HG03135 (cell line): ENCODE measurements around the gene CCHCR1.
"Not testable (repeated sequence)": the region's sequence is repeated elsewhere in the genome, so short reads cannot be mapped to it uniquely, and the experiment has no call there.

Source experiments
- ATAC-seq: cut with Tn5 transposase; IDR thresholded peaks from one replicate; pipeline ENCODE4 v1.9.1; 2021; ENCODE audit warnings: mild to moderate bottlenecking, moderate library complexity; ENCODE audit not compliant: unreplicated experiment

Gene CCHCR1

GRCh38 chr6:31164475-31165063 is 7.0 kb upstream of the CCHCR1 start:
- ATAC-seq = not testable (repeated sequence)

DNA sequence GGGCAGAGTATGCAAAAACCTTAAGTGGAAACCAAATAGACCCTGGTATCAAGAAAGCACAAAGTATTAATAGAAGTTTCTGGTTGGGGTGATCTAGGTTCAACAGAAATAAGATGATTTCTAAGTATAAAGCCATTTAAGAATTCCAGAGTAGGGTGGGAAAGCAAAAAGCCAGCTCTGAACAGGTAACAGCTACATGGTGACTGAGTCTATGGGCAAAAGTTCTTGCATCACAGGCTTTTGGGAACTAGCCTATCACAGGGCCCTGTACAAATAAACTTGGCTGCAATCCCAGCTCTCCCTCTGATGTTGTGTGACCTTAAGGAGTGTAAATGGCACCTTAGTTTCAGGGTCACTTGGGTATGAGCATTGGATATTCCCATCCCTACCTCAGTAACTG is 6.3 kb upstream of the CCHCR1 start:
- no peak for ATAC-seq

- no peak for ATAC-seq
Observed at GRCh38 chr6:31162463-31163165, 5.0 kb upstream of the CCHCR1 start.

DNA sequence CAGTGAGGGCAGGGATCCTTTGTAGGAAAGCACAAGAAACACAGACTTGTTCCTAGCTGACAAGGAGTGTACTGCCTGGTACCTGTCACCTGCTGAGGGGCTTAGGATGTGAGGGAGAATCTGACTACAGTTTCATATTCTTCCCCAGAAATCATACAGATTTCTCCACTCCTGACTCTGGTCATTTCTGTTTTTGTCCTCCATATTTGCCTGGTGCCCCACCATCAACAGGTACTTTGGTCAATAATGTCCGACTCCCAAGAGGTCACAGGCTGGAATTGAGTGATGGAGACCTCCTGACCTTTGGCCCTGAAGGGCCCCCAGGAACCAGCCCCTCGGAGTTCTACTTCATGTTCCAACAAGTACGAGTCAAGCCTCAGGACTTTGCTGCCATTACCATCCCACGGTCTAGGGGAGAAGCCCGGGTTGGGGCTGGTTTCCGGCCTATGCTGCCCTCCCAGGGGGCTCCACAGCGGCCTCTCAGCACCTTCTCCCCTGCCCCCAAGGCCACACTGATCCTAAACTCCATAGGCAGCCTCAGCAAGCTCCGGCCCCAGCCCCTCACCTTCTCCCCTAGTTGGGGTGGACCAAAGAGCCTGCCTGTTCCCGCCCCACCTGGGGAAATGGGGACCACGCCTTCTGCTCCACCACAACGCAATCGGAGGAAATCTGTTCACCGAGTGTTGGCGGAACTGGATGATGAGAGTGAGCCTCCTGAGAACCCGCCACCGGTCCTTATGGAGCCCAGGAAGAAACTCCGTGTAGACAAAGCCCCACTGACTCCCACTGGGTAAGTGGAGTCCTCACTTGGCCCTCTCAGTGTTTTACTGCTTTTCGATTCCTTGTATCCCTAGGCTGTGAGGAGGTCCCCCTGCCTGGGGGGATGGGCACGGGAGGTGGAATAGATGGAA is 3.9 kb upstream of the CCHCR1 start:
- ATAC-seq = no peak

GRCh38 chr6:31158863-31159855 is 1.6 kb upstream of the CCHCR1 start:
- peak; percentile 9 for ATAC-seq

GRCh38 chr6:31158140-31158862 is 699 bp upstream of the CCHCR1 start, which contains the start of gene TCF19:
TSS of gene TCF19 (plus strand) at chr6:31158589. CDS start at chr6:31159470, 881 bp downstream.
- peak; percentile 74 for ATAC-seq

GRCh38 chr6:31156641-31157040 is 961 bp downstream of the CCHCR1 start:
- ATAC-seq = no peak

DNA sequence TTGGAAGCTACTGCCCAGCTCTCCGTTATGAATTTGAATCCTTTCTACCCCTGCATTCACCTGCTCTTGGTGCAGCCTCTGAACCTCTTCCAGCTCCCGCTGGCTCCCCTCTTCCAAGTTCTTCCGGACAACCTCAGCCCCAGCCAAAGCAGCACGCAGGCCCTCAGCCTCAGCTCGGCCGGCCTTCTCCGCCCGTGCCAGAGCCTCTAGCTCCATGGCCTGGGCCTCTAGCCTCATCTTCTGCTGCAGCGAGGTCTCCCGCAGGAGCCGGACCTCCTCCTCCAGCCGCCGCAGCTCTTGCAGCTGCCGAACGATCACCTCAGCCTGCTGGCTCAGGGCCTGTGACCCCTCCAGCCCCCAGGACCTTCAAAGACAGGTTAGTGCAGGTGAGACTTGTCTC is 3.2 kb downstream of the CCHCR1 start:
- no peak for ATAC-seq

- ATAC-seq = no peak
Observed at GRCh38 chr6:31152781-31153180, 4.8 kb downstream of the CCHCR1 start.

GRCh38 chr6:31149827-31150447 is 7.7 kb downstream of the CCHCR1 start:
- ATAC-seq = no peak

- no peak for ATAC-seq
Observed at GRCh38 chr6:31145386-31145785, 12.2 kb downstream of the CCHCR1 start.

DNA sequence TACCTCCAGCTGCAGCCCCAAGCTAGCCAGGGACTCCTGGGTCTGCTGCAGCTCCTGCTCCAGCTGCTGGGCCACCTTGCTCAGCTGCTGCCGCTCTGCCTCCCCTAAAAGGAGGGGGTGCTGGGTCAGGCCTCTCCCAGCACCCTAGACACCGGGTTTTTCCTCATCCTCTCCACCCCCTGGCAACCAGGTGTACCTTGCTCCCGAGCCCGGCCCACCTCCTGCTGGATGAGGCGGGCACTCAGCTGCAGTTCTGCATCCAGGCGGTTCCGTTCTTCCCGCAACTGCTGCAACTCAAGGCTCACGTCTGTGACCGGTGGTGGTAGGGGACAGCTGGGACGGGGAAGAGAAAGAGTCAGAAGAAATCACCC is 12.6 kb downstream of the CCHCR1 start:
- no peak for ATAC-seq

- no peak for ATAC-seq
Observed at GRCh38 chr6:31144296-31144969, 13.2 kb downstream of the CCHCR1 start.

- ATAC-seq = no peak
Observed at GRCh38 chr6:31143148-31143547, 14.5 kb downstream of the CCHCR1 start.

DNA sequence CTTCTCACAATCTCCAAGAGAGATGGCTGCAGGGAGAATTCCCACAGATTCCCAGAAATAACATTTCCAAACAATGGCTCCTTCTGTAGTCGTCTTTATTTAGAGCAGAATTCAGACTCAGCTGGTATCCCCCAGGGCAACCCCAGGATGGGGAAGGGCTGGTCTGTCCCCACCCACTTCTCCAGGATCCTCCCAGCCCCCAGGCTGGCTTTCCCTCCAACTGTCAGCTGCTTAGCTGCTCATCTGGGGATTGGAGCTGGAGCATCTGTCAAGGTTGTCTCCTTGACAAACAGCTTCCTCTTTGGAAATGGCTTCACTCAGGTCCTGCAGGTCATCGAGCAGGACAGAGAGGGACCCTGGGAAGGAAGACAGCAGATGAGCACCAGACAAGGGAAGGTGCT is 15.2 kb downstream of the CCHCR1 start:
- no peak for ATAC-seq

DNA sequence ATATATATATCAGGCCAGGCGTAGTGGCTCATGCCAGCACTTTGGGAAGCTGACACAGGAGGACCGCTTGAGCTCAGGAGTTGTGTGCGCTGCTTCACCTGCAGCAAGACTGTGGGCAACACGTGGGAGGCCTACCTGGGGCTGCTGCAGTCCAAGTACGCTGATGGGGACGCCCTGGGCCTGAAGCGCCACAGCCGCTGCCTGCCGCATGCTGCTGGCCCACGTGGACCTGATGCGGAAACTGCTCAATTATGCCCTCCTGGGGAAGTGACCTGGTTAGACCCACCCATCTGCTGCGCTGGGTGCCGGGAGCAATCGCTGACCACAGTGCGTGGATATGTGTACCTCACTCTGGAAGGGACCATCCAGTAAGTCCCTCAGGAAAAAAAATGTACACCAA is 17.0 kb downstream of the CCHCR1 start:
- no peak for ATAC-seq

DNA sequence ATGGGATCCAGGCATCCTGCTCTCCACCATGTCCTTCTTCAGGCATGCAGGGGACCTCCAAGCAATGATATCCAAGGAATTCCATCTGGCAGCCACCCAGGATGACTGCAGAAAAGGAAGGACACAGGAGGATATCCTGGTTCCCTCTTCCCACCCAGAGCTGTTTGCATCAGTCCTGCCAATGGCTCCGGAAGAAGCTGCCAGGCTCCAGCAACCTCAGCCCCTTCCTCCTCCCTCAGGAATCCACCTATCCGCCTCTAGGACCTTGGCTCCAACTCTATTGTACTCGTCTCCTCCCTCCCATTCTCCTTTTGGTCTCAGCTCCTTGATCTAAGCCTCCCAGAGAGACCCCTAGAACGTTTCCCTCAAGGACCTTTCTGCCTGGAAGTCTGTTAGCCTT is 18.0 kb downstream of the CCHCR1 start:
- ATAC-seq = no peak

- no peak for ATAC-seq
Observed at GRCh38 chr6:31138982-31139381, 18.6 kb downstream of the CCHCR1 start, which contains the start of gene PSORS1C2. TSS of gene PSORS1C2 (minus strand) at chr6:31139066. CDS start at chr6:31139026, 40 bp downstream.

DNA sequence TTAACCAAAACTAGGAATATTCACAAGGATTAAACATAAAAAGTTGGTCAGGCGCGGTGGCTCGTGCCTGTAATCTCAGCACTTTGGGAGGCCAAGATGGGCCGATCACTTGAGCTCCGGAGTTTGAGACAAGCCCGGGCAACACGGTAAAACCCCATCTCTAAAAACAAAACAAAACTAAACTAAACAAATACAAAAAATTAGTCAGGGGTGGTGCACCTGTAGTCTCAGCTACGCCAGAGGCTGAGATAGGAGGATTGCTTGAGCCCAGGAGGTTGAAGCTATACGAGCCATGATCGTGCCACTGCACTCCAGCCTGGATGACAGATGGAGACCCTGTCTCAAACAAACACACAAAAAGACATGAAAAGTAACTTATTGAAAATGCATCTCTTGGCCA is 21.9 kb downstream of the CCHCR1 start:
- no peak for ATAC-seq
